Neural cell (in vitro differentiated cells): ENCODE results near the gene APBA1. TPM values are rescaled to one million over a fixed set of nuclear protein-coding genes. Genes with fewer than 3 reads are reported as not detected.

Experiments
- H2AFZ ChIP-seq: fragments of 200-600, 300-800 bp; sonication (generic), shearing (Covaris generic); 2 replicates; pipeline ENCODE4 v1.6.0; 2014; ENCODE audit warnings: low read depth, mild to moderate bottlenecking, antibody characterized with exemption, low read length, moderate library complexity
- H3F3A ChIP-seq: fragments of 200-600 bp; shearing (Covaris generic); 2 replicates; pipeline ENCODE4 v1.6.1; 2016; ENCODE audit warnings: mild to moderate bottlenecking, moderate library complexity, mixed read lengths, antibody characterized with exemption, low read length; ENCODE audit not compliant: insufficient read depth, poor library complexity, severe bottlenecking
- H3K27ac ChIP-seq: fragments of 200-600, 300-800 bp; sonication (generic), shearing (Covaris generic); 2 replicates; pipeline ENCODE4 v1.5.1; 2014; ENCODE audit warnings: mild to moderate bottlenecking, low read length, moderate library complexity
- H3K27me3 ChIP-seq: fragments of 300-800, 200-600 bp; sonication (generic), shearing (Covaris generic); 2 replicates; pipeline ENCODE4 v1.6.0; 2014; ENCODE audit warnings: mild to moderate bottlenecking, low read depth, low read length, moderate library complexity; ENCODE audit not compliant: insufficient read depth
- H3K36me3 ChIP-seq: fragments of 300-800, 200-600 bp; sonication (generic), shearing (Covaris generic); 2 replicates; pipeline ENCODE4 v1.5.1; 2014; ENCODE audit warnings: mild to moderate bottlenecking, antibody characterized with exemption, low read length, moderate library complexity; ENCODE audit not compliant: insufficient read depth
- H3K4me2 ChIP-seq: fragments of 300-800, 200-600 bp; sonication (generic), shearing (Covaris generic); 2 replicates; pipeline ENCODE4 v1.6.0; 2014; ENCODE audit warnings: mild to moderate bottlenecking, low read length
- H3K4me3 ChIP-seq: fragments of 300-800, 200-600 bp; sonication (generic), shearing (Covaris generic); 2 replicates; pipeline ENCODE4 v1.5.1; 2014; ENCODE audit warnings: mild to moderate bottlenecking, low read length, moderate library complexity
- H3K79me2 ChIP-seq: fragments of 200-600 bp; shearing (Covaris generic); replicated peaks from 2 replicates; pipeline ENCODE4 v1.6.0; 2014; ENCODE audit warnings: mild to moderate bottlenecking, low read length, moderate library complexity; ENCODE audit not compliant: insufficient read depth
- H3K9ac ChIP-seq: fragments of 300-800, 200-600 bp; sonication (generic), shearing (Covaris generic); 2 replicates; pipeline ENCODE4 v1.6.1; 2016; ENCODE audit warnings: mild to moderate bottlenecking, low read length, mixed read lengths
- H3K9me2 ChIP-seq: fragments of 200-600 bp; shearing (Covaris generic); 2 replicates; pipeline ENCODE4 v1.6.1; 2016; ENCODE audit warnings: mild to moderate bottlenecking, low read length, mixed read lengths; ENCODE audit not compliant: insufficient read depth
- H3K9me3 ChIP-seq: fragments of 200-600, 300-800 bp; sonication (generic), shearing (Covaris generic); 2 replicates; pipeline ENCODE4 v1.6.1; 2016; ENCODE audit warnings: mild to moderate bottlenecking, mixed run types, low read length, moderate library complexity, mixed read lengths
- H4K20me1 ChIP-seq: fragments of 200-600 bp; shearing (Covaris generic); 2 replicates; pipeline ENCODE4 v1.6.1; 2016; ENCODE audit warnings: mild to moderate bottlenecking, mixed run types; ENCODE audit not compliant: insufficient read depth
- CTCF ChIP-seq: fragments of 450-650 bp; IDR thresholded peaks from 2 replicates; pipeline ENCODE4 v1.5.1; 2014; ENCODE audit warnings: antibody characterized with exemption, mild to moderate bottlenecking, moderate library complexity; ENCODE audit not compliant: poor library complexity, severe bottlenecking
- EP300 ChIP-seq: fragments of 450-650 bp; conservative IDR thresholded peaks from 2 replicates; pipeline ENCODE4 v1.6.1; 2014; ENCODE audit warnings: antibody characterized with exemption, mild to moderate bottlenecking, moderate library complexity; ENCODE audit not compliant: poor library complexity, severe bottlenecking
- EZH2 ChIP-seq: fragments of 200-600, 300-800 bp; shearing (Covaris generic), sonication (generic); IDR thresholded peaks from 2 replicates; pipeline ENCODE4 v1.6.1; 2014; ENCODE audit warnings: antibody characterized with exemption, low read length, borderline replicate concordance, mild to moderate bottlenecking; ENCODE audit not compliant: insufficient read depth, poor library complexity, severe bottlenecking
- MXI1 ChIP-seq: fragments of 450-650 bp; conservative IDR thresholded peaks from 2 replicates; pipeline ENCODE4 v1.6.1; 2014; ENCODE audit warnings: antibody characterized with exemption, mild to moderate bottlenecking; ENCODE audit not compliant: poor library complexity, severe bottlenecking
- POLR2AphosphoS5 ChIP-seq: IDR thresholded peaks from 2 replicates; pipeline ENCODE4 v1.6.1; 2012
- RAD21 ChIP-seq: fragments of 450-650 bp; conservative IDR thresholded peaks from 2 replicates; pipeline ENCODE4 v1.6.1; 2014; ENCODE audit warnings: antibody characterized with exemption, mild to moderate bottlenecking, moderate library complexity
- REST ChIP-seq: IDR thresholded peaks from 2 replicates; pipeline ENCODE4 v1.6.1; 2012; ENCODE audit warnings: borderline replicate concordance
- SMC3 ChIP-seq: fragments of 450-650 bp; conservative IDR thresholded peaks from 2 replicates; pipeline ENCODE4 v1.6.1; 2014; ENCODE audit warnings: antibody characterized with exemption, mild to moderate bottlenecking, moderate library complexity; ENCODE audit not compliant: poor library complexity
- TAF1 ChIP-seq: IDR thresholded peaks from 2 replicates; pipeline ENCODE4 v1.6.1; 2012; ENCODE audit warnings: low read depth
- polyA plus RNA-seq: library from polyadenylated mRNA; depleted of rRNA; stranded (reverse); fragments of >200 nt; gene quantifications from 2 replicates; pipeline ENCODE4 v1.2.3, GENCODE V29; 2014

APBA1 gene
- polyA plus RNA-seq, 1 donor from 2014 or later, result 10.9 TPM

DNA sequence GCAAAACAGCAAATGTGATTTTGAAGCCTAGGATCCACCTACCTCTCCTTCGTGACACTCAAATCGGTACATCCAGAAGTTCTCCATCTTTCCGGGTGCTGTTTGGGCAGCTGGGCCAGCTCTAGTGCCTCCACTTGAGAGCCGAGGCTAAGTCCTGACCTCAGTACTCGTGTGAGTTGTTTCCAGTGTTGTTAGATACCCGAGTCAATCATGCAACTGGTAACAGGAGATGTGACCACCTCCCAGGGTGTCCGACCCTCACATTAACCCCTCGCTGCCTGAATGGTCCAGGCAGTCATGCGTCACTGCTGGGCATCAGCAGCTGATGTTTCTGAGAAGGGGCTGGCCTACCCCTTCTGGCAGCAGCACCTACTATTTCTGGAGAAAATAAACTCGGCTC, 176.9 kb downstream of the APBA1 start:
- Histone ChIP-seq H4K20me1 (no peaks in the 10 kb centered on the region), H3K36me3 (no peaks in the 10 kb centered on the region), H3K27ac (no peak overlapping the region), H3K4me3 (no peak overlapping the region), H3K79me2 (no peaks in the 10 kb centered on the region), H3K9me3 (no peaks in the 10 kb centered on the region), H3K9me2 (no peaks in the 10 kb centered on the region), H2AFZ (no peak overlapping the region), H3K27me3 (no peaks in the 10 kb centered on the region), H3K9ac (no peak overlapping the region), H3F3A (no peaks in the 10 kb centered on the region), H3K4me2 (no peak overlapping the region)
- TF ChIP-seq CTCF (no peak), EZH2 (no peak), EP300 (no peak), TAF1 (no peak)

- H3K27ac ChIP-seq, result no peak overlapping the region
- H3K9me2 ChIP-seq, result no peaks in the 10 kb centered on the region
- H3K4me2 ChIP-seq, result no peak overlapping the region
- no peaks in the 10 kb centered on the region for H3K9me3 ChIP-seq
- H3K36me3 ChIP-seq, result no peaks in the 10 kb centered on the region
- H4K20me1 ChIP-seq, result no peaks in the 10 kb centered on the region
- no peak overlapping the region for H3K4me3 ChIP-seq
- no peak overlapping the region for H2AFZ ChIP-seq
- TF ChIP-seq POLR2AphosphoS5 (no peak), MXI1 (no peak), SMC3 (no peak), EZH2 (no peak), RAD21 (no peak), EP300 (no peak), TAF1 (no peak), REST (no peak), CTCF (no peak)
- no peaks in the 10 kb centered on the region for H3K27me3 ChIP-seq
- H3K79me2 ChIP-seq, result no peaks in the 10 kb centered on the region
- H3K9ac ChIP-seq, result no peak overlapping the region
- no peaks in the 10 kb centered on the region for H3F3A ChIP-seq
Observed at GRCh38 chr9:69494763-69495162, 177.4 kb downstream of the APBA1 start.
